HCT116 (cell line): ENCODE data around the gene SEC61G. TPM values are rescaled to one million over a fixed set of nuclear protein-coding genes. Genes with fewer than 3 reads are reported as not detected.

Source experiments
- ATAC-seq: fragments of 200-7000 bp; cut with Tn5 transposase; 2 replicates; pipeline ENCODE4 v1.9.1; 2020; ENCODE audit warnings: mild to moderate bottlenecking, moderate library complexity
- BruUV-seq: library from RNA; stranded (reverse); fragments of 400-500 nt; replicated peaks from 2 replicates; lab custom pipeline; 2021; lab: Mats Ljungman, UMichigan
- CTCF ChIA-PET: fragments of 300-600 bp; sonication (Branson Sonifier 250); formaldehyde crosslinking; loops from one replicate; lab custom pipeline; 2021; ENCODE audit warnings: antibody characterized with exemption; lab: Charles Lee
- POLR2A ChIA-PET: fragments of 300-600, 350-600 bp; sonication (Branson Sonifier 250); formaldehyde crosslinking; loops from one replicate; lab custom pipeline; 2021; ENCODE audit warnings: antibody characterized with exemption; lab: Charles Lee
- RAD21 ChIA-PET, 2 experiments: fragments of 300-600 bp; sonication (Branson Sonifier 250); formaldehyde crosslinking; loops; one replicate each; lab custom pipeline; 2023; ENCODE audit warnings: low total read pairs in 2 of 2; ENCODE audit not compliant: uncharacterized antibody in 2 of 2, unreplicated experiment in 2 of 2, low non-redundant PET in 1 of 2; lab: Charles Lee
- DNase-seq: peaks from one replicate; pipeline ENCODE4 v3.0.0-alpha.2; 2010; ENCODE audit warnings: low read depth, low spot score
- H2AFZ ChIP-seq: fragments of 200-600 bp; shearing (Covaris generic), sonication (generic); 2 replicates; pipeline ENCODE4 v1.6.1; 2017; ENCODE audit warnings: low read depth, mixed run types, mixed read lengths, antibody characterized with exemption, low read length; ENCODE audit not compliant: poor library complexity, severe bottlenecking
- H3K27ac ChIP-seq: 2 replicates; pipeline ENCODE4 v1.5.1; 2012; ENCODE audit warnings: low read depth, low read length
- H3K27me3 ChIP-seq: fragments of 200-600 bp; sonication (generic); 2 replicates; pipeline ENCODE4 v1.6.1; 2016; ENCODE audit warnings: mixed run types, low read length, mixed read lengths; ENCODE audit not compliant: insufficient read depth
- H3K36me3 ChIP-seq, 2 experiments: fragments of 200-500 bp in 1 of 2; fragments of 200-600 bp in 1 of 2; sonication (Bioruptor generic) in 1 of 2; sonication (generic) in 1 of 2; 2 replicates each; pipeline versions ENCODE4 v1.5.1 to v1.6.1; 2014 to 2016; ENCODE audit warnings: low read length in 2 of 2, inconsistent platforms in 1 of 2, mixed read lengths in 1 of 2, mixed run types in 1 of 2; ENCODE audit not compliant: insufficient read depth in 2 of 2, control insufficient read depth in 1 of 2
- H3K4me1 ChIP-seq, 2 experiments: fragments of 200-600 bp in 1 of 2; sonication (generic) in 1 of 2; 2 replicates each; pipeline versions ENCODE4 v1.5.1 to v1.6.1; 2012 to 2017; ENCODE audit warnings: low read length in 2 of 2, inconsistent platforms in 1 of 2, mild to moderate bottlenecking in 1 of 2, mixed read lengths in 1 of 2, mixed run types in 1 of 2, moderate library complexity in 1 of 2; ENCODE audit not compliant: insufficient read depth in 2 of 2, control insufficient read depth in 1 of 2
- H3K4me2 ChIP-seq: fragments of 200-600 bp; sonication (generic); 2 replicates; pipeline ENCODE4 v1.6.1; 2017; ENCODE audit warnings: mixed run types, low read length, mixed read lengths
- H3K4me3 ChIP-seq, 2 experiments: fragments of 200-600 bp in 1 of 2; sonication (generic) in 1 of 2; replicated peaks in 1 of 2; 2 replicates each; pipeline ENCODE4 v1.5.1; 2011 to 2016; ENCODE audit warnings: low read length in 2 of 2, control low read depth in 1 of 2, low read depth in 1 of 2, mild to moderate bottlenecking in 1 of 2, mixed read lengths in 1 of 2, mixed run types in 1 of 2
- H3K79me2 ChIP-seq: fragments of 200-600 bp; sonication (generic); 2 replicates; pipeline ENCODE4 v1.6.1; 2017; ENCODE audit warnings: mild to moderate bottlenecking, mixed run types, low read length, moderate library complexity, mixed read lengths; ENCODE audit not compliant: insufficient read depth
- H3K9ac ChIP-seq: fragments of 200-600 bp; sonication (generic); 2 replicates; pipeline ENCODE4 v1.6.1; 2016; ENCODE audit warnings: low read length, mixed read lengths
- H3K9me2 ChIP-seq: fragments of 200-600 bp; sonication (generic), shearing (Covaris generic); 2 replicates; pipeline ENCODE4 v1.6.1; 2017; ENCODE audit warnings: mixed run types, mild to moderate bottlenecking, moderate library complexity; ENCODE audit not compliant: insufficient read depth
- H3K9me3 ChIP-seq, 2 experiments: fragments of 200-500 bp in 1 of 2; fragments of 200-600 bp in 1 of 2; sonication (Bioruptor generic) in 1 of 2; sonication (generic) in 1 of 2; 2 replicates each; pipeline ENCODE4 v1.6.1; 2014 to 2017; ENCODE audit warnings: low read length in 2 of 2, mixed read lengths in 2 of 2, inconsistent platforms in 1 of 2, low read depth in 1 of 2, mild to moderate bottlenecking in 1 of 2, mixed run types in 1 of 2, moderate library complexity in 1 of 2; ENCODE audit not compliant: control insufficient read depth in 1 of 2, insufficient read depth in 1 of 2
- H4K20me1 ChIP-seq: fragments of 200-600 bp; sonication (generic), shearing (Covaris generic); 2 replicates; pipeline ENCODE4 v1.6.1; 2017; ENCODE audit warnings: mixed run types, mild to moderate bottlenecking, moderate library complexity; ENCODE audit not compliant: insufficient read depth
- ATF3 ChIP-seq: IDR thresholded peaks from 2 replicates; pipeline ENCODE4 v1.6.1; 2012
- CBX3 ChIP-seq: IDR thresholded peaks from 2 replicates; pipeline ENCODE4 v1.6.1; 2012; ENCODE audit warnings: low read depth
- CTCF ChIP-seq, 3 experiments: fragments of 200-600 bp in 1 of 3; sonication (generic) in 1 of 3; IDR thresholded peaks in 2 of 3; conservative IDR thresholded peaks in 1 of 3; 2 replicates each; pipeline ENCODE4 v1.5.1; 2012 to 2017; ENCODE audit warnings: low read depth in 2 of 3, low read length in 2 of 3, antibody characterized with exemption in 1 of 3, borderline replicate concordance in 1 of 3, control low read depth in 1 of 3, mild to moderate bottlenecking in 1 of 3, mixed read lengths in 1 of 3, mixed run types in 1 of 3, moderate library complexity in 1 of 3; ENCODE audit not compliant: insufficient read depth in 1 of 3
- ELF1 ChIP-seq: IDR thresholded peaks from 2 replicates; pipeline ENCODE4 v1.6.1; 2012; ENCODE audit warnings: low read depth, borderline replicate concordance
- EZH2 ChIP-seq: fragments of 200-600 bp; sonication (generic); IDR thresholded peaks from 2 replicates; pipeline ENCODE4 v1.6.1; 2017; ENCODE audit warnings: antibody characterized with exemption, mixed run types
- EZH2phosphoT487 ChIP-seq: fragments of 200-600 bp; IDR thresholded peaks from 2 replicates; pipeline ENCODE4 v1.6.1; 2018; ENCODE audit warnings: antibody characterized with exemption, borderline replicate concordance
- JUND ChIP-seq: IDR thresholded peaks from 2 replicates; pipeline ENCODE4 v1.6.1; 2012
- POLR2A ChIP-seq: IDR thresholded peaks from 2 replicates; pipeline ENCODE4 v1.7.0; 2011; ENCODE audit warnings: borderline replicate concordance; ENCODE audit not compliant: insufficient read depth, insufficient read length; ENCODE audit errors: extremely low read depth
- TCF7L2 ChIP-seq: IDR thresholded peaks from 2 replicates; pipeline ENCODE4 v1.7.0; 2011; ENCODE audit warnings: borderline replicate concordance, inconsistent platforms; ENCODE audit not compliant: insufficient read depth, insufficient read length; ENCODE audit errors: extremely low read depth
- ZBTB33 ChIP-seq: IDR thresholded peaks from 2 replicates; pipeline ENCODE4 v1.6.1; 2011; ENCODE audit warnings: mild to moderate bottlenecking, low read length, moderate library complexity; ENCODE audit not compliant: insufficient replicate concordance; ENCODE audit errors: extremely low read depth
- ZNF274 ChIP-seq: fragments of 200-500 bp; sonication (Bioruptor generic); IDR thresholded peaks from 2 replicates; pipeline ENCODE4 v1.6.1; 2014; ENCODE audit warnings: mild to moderate bottlenecking, low read depth, low read length, inconsistent platforms
- intact Hi-C: fragments of 100-400 bp; cut with micrococcal nuclease; formaldehyde crosslinking; loops from 2 replicates; pipeline ENCODE4 v1.10.0; 2022
- total RNA-seq: library from RNA; stranded (reverse); gene quantifications from one replicate; pipeline ENCODE4 v1.2.1, GENCODE V29; 2021; ENCODE audit not compliant: unreplicated experiment

The SEC61G gene
- total RNA-seq, 1 experiment from 2014 or later = 147 TPM

GRCh38 chr7:54722026-54722425 is 37.0 kb downstream of the SEC61G start:
- no peaks in the 10 kb centered on the region for H3K79me2 ChIP-seq
- no peak overlapping the region for H3K9ac ChIP-seq
- no peak overlapping the region for H3K4me3 ChIP-seq
- no peak overlapping the region for H3K4me2 ChIP-seq
- ATAC-seq (no peak), DNase-seq (no peak)
- H3K27me3 ChIP-seq = 0 out of 2 replicates have a peak, but pooled peaks cover 5% of the 10 kb centered on the region
- no peaks in the 10 kb centered on the region for H3K4me1 ChIP-seq
- BruUV-seq = no TSS peak
- intact Hi-C loops = no loop called here
- CTCF ChIA-PET = interaction anchor here (0.5 kb wide), 1 partner anchor 54 kb away, joined by 3 read pairs; no protein-coding TSS in a partner anchor
- RAD21 ChIA-PET = interaction anchor here in 1 of 2 experiments (0.6 kb wide), 1 partner anchor 610 kb away, joined by 4 read pairs; no protein-coding TSS in a partner anchor
- no peaks in the 10 kb centered on the region for H4K20me1 ChIP-seq
- POLR2A ChIA-PET = no interaction called here
- TF ChIP-seq JUND (no peak), ZBTB33 (no peak), EZH2phosphoT487 (no peak), ELF1 (no peak)
- no peak overlapping the region for H2AFZ ChIP-seq
- no peaks in the 10 kb centered on the region for H3K9me3 ChIP-seq
- no peaks in the 10 kb centered on the region for H3K36me3 ChIP-seq
- no peak overlapping the region for H3K27ac ChIP-seq
- H3K9me2 ChIP-seq = no peaks in the 10 kb centered on the region

GRCh38 chr7:54719974-54720373 is 39.0 kb downstream of the SEC61G start:
- Histone ChIP-seq H3K4me2 (no peak overlapping the region), H3K9me3 (no peaks in the 10 kb centered on the region), H4K20me1 (no peaks in the 10 kb centered on the region), H3K4me1 (no peaks in the 10 kb centered on the region), H3K27me3 (0 out of 2 replicates have a peak, but pooled peaks cover 5% of the 10 kb centered on the region), H3K4me3 (no peak overlapping the region), H3K9me2 (no peaks in the 10 kb centered on the region), H2AFZ (no peak overlapping the region), H3K79me2 (no peaks in the 10 kb centered on the region), H3K36me3 (no peaks in the 10 kb centered on the region), H3K27ac (no peak overlapping the region), H3K9ac (no peak overlapping the region)
- intact Hi-C loops = no loop called here
- POLR2A ChIA-PET = no interaction called here
- no TSS peak for BruUV-seq
- DNase-seq = no peak
- CTCF ChIA-PET = no interaction called here
- RAD21 ChIA-PET = no interaction called here
- no peak for ATAC-seq
- TF ChIP-seq TCF7L2 = no peak
- no peak for TF ChIP-seq CTCF (IDR thresholded peaks at IDR 0.05 in 2 of 3, conservative IDR thresholded peaks at IDR 0.05 in 1 of 3; ENCODE audit: borderline replicate concordance in 1 of 3, insufficient read depth in 1 of 3, low read depth in 2 of 3, low read length in 2 of 3)
- no peak for TF ChIP-seq CBX3
- no peak for TF ChIP-seq EZH2
- no peak for TF ChIP-seq ZNF274
- TF ChIP-seq JUND = no peak
- TF ChIP-seq POLR2A = no peak
- no peak for TF ChIP-seq ZBTB33
- TF ChIP-seq ATF3 = no peak
